ENCODE measurements around the gene NDUFC2. TPM values are rescaled to one million over a fixed set of nuclear protein-coding genes. Genes with fewer than 3 reads are reported as not detected.

Gene NDUFC2
- 100 to 1,000 TPM; 223 to 309 (median 252) TPM for total RNA-seq
- 100 to 1,000 TPM; 224 to 350 (median 264) TPM for polyA plus RNA-seq
- long read RNA-seq, donor 1, transcript NDUFC2-201 (3 exons, 2,518 nt) = major isoform, 96 of 97 reads
- long read RNA-seq, donor 1, partial matches to known transcripts = 0 of 97 reads
- long read RNA-seq, donor 1, other reads (novel, unspliced or antisense) = 1 of 97 reads
- long read RNA-seq, donor 2, transcript NDUFC2-201 (3 exons, 2,518 nt) = major isoform, 147 of 149 reads
- long read RNA-seq, donor 2, partial matches to known transcripts = 0 of 149 reads
- long read RNA-seq, donor 2, other reads (novel, unspliced or antisense) = 1 of 149 reads

- ATAC-seq = peak; percentile 94 to 98 (median 96)
- WGBS, 3 donors = 0% methylated on average over 62 to 68 of the region's 68 CpGs
Measured at GRCh38 chr11:78079232-78080083, at the start of gene NDUFC2. Gene NDUFC2, minus strand, starts transcription at chr11:78079862. Its CDS starts 118 bp downstream, at chr11:78079744.

GRCh38 chr11:78127403-78127802 is 47.7 kb upstream of the NDUFC2 start:
- Histone ChIP-seq H3K27me3 (ENCODE audit: insufficient read depth in 3 of 3, low read length in 2 of 3) (no peaks in the 10 kb centered on the region), H3K9me3 (no peaks in the 10 kb centered on the region), H3K4me1 (no peaks in the 10 kb centered on the region), H3K4me3 (no peak overlapping the region), H3K27ac (no peak overlapping the region), H3K36me3 (ENCODE audit: insufficient read depth in 1 of 2, low read depth in 1 of 2) (peaks cover 2 to 18% of the 10 kb centered on the region in 2 donors)
- DNase-seq (no peak), ATAC-seq (no peak)
- TF ChIP-seq CTCF (IDR thresholded peaks at IDR 0.05) = no peak
- WGBS, 3 donors = 95 to 98% (median 97%) methylated on average over 3 of the region's 3 CpGs
- intact Hi-C loops (cut with DNase I) = no loop called here

More at GRCh38 chr11:78079232-78080083, at the start of gene NDUFC2:
- peak within 1 kb of the TSS; percentile 81 for H3K4me3 ChIP-seq
- DNase-seq = peak; percentile 82 to 90
- H3K9me3 ChIP-seq = no peaks in the 10 kb centered on the region
- peaks cover 35% of the 10 kb centered on the region for H3K4me1 ChIP-seq
- H3K27me3 ChIP-seq (ENCODE audit: insufficient read depth in 3 of 3, low read length in 2 of 3) = no peaks in the 10 kb centered on the region
- TF ChIP-seq CTCF (IDR thresholded peaks at IDR 0.05) = no peak
- peak within 1 kb of the TSS; percentile 79 for H3K27ac ChIP-seq
- H3K36me3 ChIP-seq (ENCODE audit: insufficient read depth in 1 of 2, low read depth in 1 of 2) = peaks cover 0 to 6% of the 10 kb centered on the region in 2 donors
- intact Hi-C loops (cut with DNase I) = loop anchor here (5.0 kb wide), 2 partner anchors 58 to 108 kb away; partner anchors contain the start of genes ALG8 (in 1 of the 2), KCTD21 (in 1 of the 2) and USP35 (in 1 of the 2)

- WGBS, 3 donors = 88 to 93% (median 90%) methylated on average over 6 of the region's 6 CpGs
- Histone ChIP-seq H3K9me3 (no peaks in the 10 kb centered on the region), H3K4me1 (no peaks in the 10 kb centered on the region), H3K27me3 (ENCODE audit: insufficient read depth in 3 of 3, low read length in 2 of 3) (no peaks in the 10 kb centered on the region), H3K4me3 (no peak overlapping the region), H3K36me3 (ENCODE audit: insufficient read depth in 1 of 2, low read depth in 1 of 2) (peaks cover 9 to 75% of the 10 kb centered on the region in 2 donors), H3K27ac (no peak overlapping the region)
- DNase-seq (no peak), ATAC-seq (no peak)
- intact Hi-C loops (cut with DNase I) = no loop called here
- TF ChIP-seq CTCF (IDR thresholded peaks at IDR 0.05) = no peak
Measured at GRCh38 chr11:78112582-78113275, 33.1 kb upstream of the NDUFC2 start.

- intact Hi-C loops (cut with DNase I) = no loop called here
- TF ChIP-seq CTCF (IDR thresholded peaks at IDR 0.05) = no peak
- Histone ChIP-seq H3K4me3 (no peak overlapping the region), H3K9me3 (no peaks in the 10 kb centered on the region), H3K27ac (no peak overlapping the region), H3K27me3 (ENCODE audit: insufficient read depth in 3 of 3, low read length in 2 of 3) (no peaks in the 10 kb centered on the region), H3K4me1 (no peaks in the 10 kb centered on the region), H3K36me3 (ENCODE audit: insufficient read depth in 1 of 2, low read depth in 1 of 2) (peaks cover 9 to 76% of the 10 kb centered on the region in 2 donors)
- DNase-seq = no peak
- WGBS, 3 donors = 96% methylated on average over 2 of the region's 2 CpGs
- no peak for ATAC-seq
Measured at GRCh38 chr11:78111298-78111697, 31.6 kb upstream of the NDUFC2 start.

Data from psoas muscle (tissue), 8 donors.